Neural cell (in vitro differentiated cells): ENCODE results near the gene ANKIB1. TPM values are rescaled to one million over a fixed set of nuclear protein-coding genes. Genes with fewer than 3 reads are reported as not detected.
"Not testable (repeated sequence)": the region's sequence is repeated elsewhere in the genome, so short reads cannot be mapped to it uniquely, and the experiment has no call there.

ENCODE experiments used
- H2AFZ ChIP-seq: fragments of 200-600, 300-800 bp; sonication (generic), shearing (Covaris generic); 2 replicates; pipeline ENCODE4 v1.6.0; 2014; ENCODE audit warnings: low read depth, mild to moderate bottlenecking, antibody characterized with exemption, low read length, moderate library complexity
- H3F3A ChIP-seq: fragments of 200-600 bp; shearing (Covaris generic); 2 replicates; pipeline ENCODE4 v1.6.1; 2016; ENCODE audit warnings: mild to moderate bottlenecking, moderate library complexity, mixed read lengths, antibody characterized with exemption, low read length; ENCODE audit not compliant: insufficient read depth, poor library complexity, severe bottlenecking
- H3K27ac ChIP-seq: fragments of 200-600, 300-800 bp; sonication (generic), shearing (Covaris generic); 2 replicates; pipeline ENCODE4 v1.5.1; 2014; ENCODE audit warnings: mild to moderate bottlenecking, low read length, moderate library complexity
- H3K27me3 ChIP-seq: fragments of 300-800, 200-600 bp; sonication (generic), shearing (Covaris generic); 2 replicates; pipeline ENCODE4 v1.6.0; 2014; ENCODE audit warnings: mild to moderate bottlenecking, low read depth, low read length, moderate library complexity; ENCODE audit not compliant: insufficient read depth
- H3K36me3 ChIP-seq: fragments of 300-800, 200-600 bp; sonication (generic), shearing (Covaris generic); 2 replicates; pipeline ENCODE4 v1.5.1; 2014; ENCODE audit warnings: mild to moderate bottlenecking, antibody characterized with exemption, low read length, moderate library complexity; ENCODE audit not compliant: insufficient read depth
- H3K4me2 ChIP-seq: fragments of 300-800, 200-600 bp; sonication (generic), shearing (Covaris generic); 2 replicates; pipeline ENCODE4 v1.6.0; 2014; ENCODE audit warnings: mild to moderate bottlenecking, low read length
- H3K4me3 ChIP-seq: fragments of 300-800, 200-600 bp; sonication (generic), shearing (Covaris generic); 2 replicates; pipeline ENCODE4 v1.5.1; 2014; ENCODE audit warnings: mild to moderate bottlenecking, low read length, moderate library complexity
- H3K79me2 ChIP-seq: fragments of 200-600 bp; shearing (Covaris generic); replicated peaks from 2 replicates; pipeline ENCODE4 v1.6.0; 2014; ENCODE audit warnings: mild to moderate bottlenecking, low read length, moderate library complexity; ENCODE audit not compliant: insufficient read depth
- H3K9ac ChIP-seq: fragments of 300-800, 200-600 bp; sonication (generic), shearing (Covaris generic); 2 replicates; pipeline ENCODE4 v1.6.1; 2016; ENCODE audit warnings: mild to moderate bottlenecking, low read length, mixed read lengths
- H3K9me2 ChIP-seq: fragments of 200-600 bp; shearing (Covaris generic); 2 replicates; pipeline ENCODE4 v1.6.1; 2016; ENCODE audit warnings: mild to moderate bottlenecking, low read length, mixed read lengths; ENCODE audit not compliant: insufficient read depth
- H3K9me3 ChIP-seq: fragments of 200-600, 300-800 bp; sonication (generic), shearing (Covaris generic); 2 replicates; pipeline ENCODE4 v1.6.1; 2016; ENCODE audit warnings: mild to moderate bottlenecking, mixed run types, low read length, moderate library complexity, mixed read lengths
- H4K20me1 ChIP-seq: fragments of 200-600 bp; shearing (Covaris generic); 2 replicates; pipeline ENCODE4 v1.6.1; 2016; ENCODE audit warnings: mild to moderate bottlenecking, mixed run types; ENCODE audit not compliant: insufficient read depth
- EP300 ChIP-seq: fragments of 450-650 bp; conservative IDR thresholded peaks from 2 replicates; pipeline ENCODE4 v1.6.1; 2014; ENCODE audit warnings: antibody characterized with exemption, mild to moderate bottlenecking, moderate library complexity; ENCODE audit not compliant: poor library complexity, severe bottlenecking
- EZH2 ChIP-seq: fragments of 200-600, 300-800 bp; shearing (Covaris generic), sonication (generic); IDR thresholded peaks from 2 replicates; pipeline ENCODE4 v1.6.1; 2014; ENCODE audit warnings: antibody characterized with exemption, low read length, borderline replicate concordance, mild to moderate bottlenecking; ENCODE audit not compliant: insufficient read depth, poor library complexity, severe bottlenecking
- MXI1 ChIP-seq: fragments of 450-650 bp; conservative IDR thresholded peaks from 2 replicates; pipeline ENCODE4 v1.6.1; 2014; ENCODE audit warnings: antibody characterized with exemption, mild to moderate bottlenecking; ENCODE audit not compliant: poor library complexity, severe bottlenecking
- POLR2AphosphoS5 ChIP-seq: IDR thresholded peaks from 2 replicates; pipeline ENCODE4 v1.6.1; 2012
- RAD21 ChIP-seq: fragments of 450-650 bp; conservative IDR thresholded peaks from 2 replicates; pipeline ENCODE4 v1.6.1; 2014; ENCODE audit warnings: antibody characterized with exemption, mild to moderate bottlenecking, moderate library complexity
- SMC3 ChIP-seq: fragments of 450-650 bp; conservative IDR thresholded peaks from 2 replicates; pipeline ENCODE4 v1.6.1; 2014; ENCODE audit warnings: antibody characterized with exemption, mild to moderate bottlenecking, moderate library complexity; ENCODE audit not compliant: poor library complexity
- TAF1 ChIP-seq: IDR thresholded peaks from 2 replicates; pipeline ENCODE4 v1.6.1; 2012; ENCODE audit warnings: low read depth
- polyA plus RNA-seq: library from polyadenylated mRNA; depleted of rRNA; stranded (reverse); fragments of >200 nt; gene quantifications from 2 replicates; pipeline ENCODE4 v1.2.3, GENCODE V29; 2014
- TF ChIP-seq, protein P1 (sequence below): fragments of 450-650 bp; IDR thresholded peaks from 2 replicates; pipeline ENCODE4 v1.5.1; 2014; ENCODE audit warnings: antibody characterized with exemption, mild to moderate bottlenecking, moderate library complexity; ENCODE audit not compliant: poor library complexity, severe bottlenecking
- TF ChIP-seq, protein P2 (sequence below): IDR thresholded peaks from 2 replicates; pipeline ENCODE4 v1.6.1; 2012; ENCODE audit warnings: borderline replicate concordance

ANKIB1 gene
- polyA plus RNA-seq, 1 donor from 2014 or later: 83.0 TPM

DNA sequence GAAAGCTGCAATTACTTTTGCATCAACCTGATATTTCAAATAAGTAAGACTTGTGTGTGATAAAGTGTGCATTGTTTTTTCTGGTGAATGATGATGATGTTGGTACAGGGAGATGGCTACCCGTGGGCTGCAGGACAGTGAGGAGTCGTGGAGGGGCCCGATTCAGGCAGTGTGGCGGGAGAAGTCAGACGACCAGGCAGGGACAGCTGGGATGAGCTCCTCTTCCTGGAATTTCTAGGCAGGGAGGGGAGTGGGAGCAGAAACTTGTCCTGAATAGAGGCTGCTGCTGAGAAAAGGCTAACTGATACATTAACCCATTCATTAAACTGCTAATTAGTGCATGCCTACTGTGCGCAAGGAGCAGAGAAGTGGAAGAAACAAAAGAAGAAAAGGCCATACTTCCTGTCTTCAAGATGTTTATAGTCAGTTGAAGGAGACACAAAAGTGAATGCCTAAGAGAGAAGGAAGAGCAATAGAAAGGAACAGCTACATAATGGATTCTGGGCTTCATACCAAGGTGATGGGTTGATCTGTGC, 192.2 kb downstream of the ANKIB1 start:
- Histone ChIP-seq H4K20me1 (no peaks in the 10 kb centered on the region), H2AFZ (no peak overlapping the region), H3K27ac (no peak overlapping the region), H3K9ac (no peak overlapping the region), H3F3A (no peaks in the 10 kb centered on the region), H3K27me3 (no peaks in the 10 kb centered on the region), H3K79me2 (no peaks in the 10 kb centered on the region), H3K9me3 (no peaks in the 10 kb centered on the region), H3K4me2 (no peak overlapping the region), H3K9me2 (no peaks in the 10 kb centered on the region), H3K4me3 (no peak overlapping the region), H3K36me3 (no peaks in the 10 kb centered on the region)
- TF ChIP-seq SMC3: no peak
- TF ChIP-seq MXI1: no peak
- no peak for TF ChIP-seq POLR2AphosphoS5
- TF ChIP-seq EZH2: no peak
- TF ChIP-seq TAF1: no peak
- TF ChIP-seq, protein P1, sequence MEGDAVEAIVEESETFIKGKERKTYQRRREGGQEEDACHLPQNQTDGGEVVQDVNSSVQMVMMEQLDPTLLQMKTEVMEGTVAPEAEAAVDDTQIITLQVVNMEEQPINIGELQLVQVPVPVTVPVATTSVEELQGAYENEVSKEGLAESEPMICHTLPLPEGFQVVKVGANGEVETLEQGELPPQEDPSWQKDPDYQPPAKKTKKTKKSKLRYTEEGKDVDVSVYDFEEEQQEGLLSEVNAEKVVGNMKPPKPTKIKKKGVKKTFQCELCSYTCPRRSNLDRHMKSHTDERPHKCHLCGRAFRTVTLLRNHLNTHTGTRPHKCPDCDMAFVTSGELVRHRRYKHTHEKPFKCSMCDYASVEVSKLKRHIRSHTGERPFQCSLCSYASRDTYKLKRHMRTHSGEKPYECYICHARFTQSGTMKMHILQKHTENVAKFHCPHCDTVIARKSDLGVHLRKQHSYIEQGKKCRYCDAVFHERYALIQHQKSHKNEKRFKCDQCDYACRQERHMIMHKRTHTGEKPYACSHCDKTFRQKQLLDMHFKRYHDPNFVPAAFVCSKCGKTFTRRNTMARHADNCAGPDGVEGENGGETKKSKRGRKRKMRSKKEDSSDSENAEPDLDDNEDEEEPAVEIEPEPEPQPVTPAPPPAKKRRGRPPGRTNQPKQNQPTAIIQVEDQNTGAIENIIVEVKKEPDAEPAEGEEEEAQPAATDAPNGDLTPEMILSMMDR: no peak
- no peak for TF ChIP-seq EP300
- no peak for TF ChIP-seq RAD21
- TF ChIP-seq, protein P2, sequence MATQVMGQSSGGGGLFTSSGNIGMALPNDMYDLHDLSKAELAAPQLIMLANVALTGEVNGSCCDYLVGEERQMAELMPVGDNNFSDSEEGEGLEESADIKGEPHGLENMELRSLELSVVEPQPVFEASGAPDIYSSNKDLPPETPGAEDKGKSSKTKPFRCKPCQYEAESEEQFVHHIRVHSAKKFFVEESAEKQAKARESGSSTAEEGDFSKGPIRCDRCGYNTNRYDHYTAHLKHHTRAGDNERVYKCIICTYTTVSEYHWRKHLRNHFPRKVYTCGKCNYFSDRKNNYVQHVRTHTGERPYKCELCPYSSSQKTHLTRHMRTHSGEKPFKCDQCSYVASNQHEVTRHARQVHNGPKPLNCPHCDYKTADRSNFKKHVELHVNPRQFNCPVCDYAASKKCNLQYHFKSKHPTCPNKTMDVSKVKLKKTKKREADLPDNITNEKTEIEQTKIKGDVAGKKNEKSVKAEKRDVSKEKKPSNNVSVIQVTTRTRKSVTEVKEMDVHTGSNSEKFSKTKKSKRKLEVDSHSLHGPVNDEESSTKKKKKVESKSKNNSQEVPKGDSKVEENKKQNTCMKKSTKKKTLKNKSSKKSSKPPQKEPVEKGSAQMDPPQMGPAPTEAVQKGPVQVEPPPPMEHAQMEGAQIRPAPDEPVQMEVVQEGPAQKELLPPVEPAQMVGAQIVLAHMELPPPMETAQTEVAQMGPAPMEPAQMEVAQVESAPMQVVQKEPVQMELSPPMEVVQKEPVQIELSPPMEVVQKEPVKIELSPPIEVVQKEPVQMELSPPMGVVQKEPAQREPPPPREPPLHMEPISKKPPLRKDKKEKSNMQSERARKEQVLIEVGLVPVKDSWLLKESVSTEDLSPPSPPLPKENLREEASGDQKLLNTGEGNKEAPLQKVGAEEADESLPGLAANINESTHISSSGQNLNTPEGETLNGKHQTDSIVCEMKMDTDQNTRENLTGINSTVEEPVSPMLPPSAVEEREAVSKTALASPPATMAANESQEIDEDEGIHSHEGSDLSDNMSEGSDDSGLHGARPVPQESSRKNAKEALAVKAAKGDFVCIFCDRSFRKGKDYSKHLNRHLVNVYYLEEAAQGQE: no peak

DNA sequence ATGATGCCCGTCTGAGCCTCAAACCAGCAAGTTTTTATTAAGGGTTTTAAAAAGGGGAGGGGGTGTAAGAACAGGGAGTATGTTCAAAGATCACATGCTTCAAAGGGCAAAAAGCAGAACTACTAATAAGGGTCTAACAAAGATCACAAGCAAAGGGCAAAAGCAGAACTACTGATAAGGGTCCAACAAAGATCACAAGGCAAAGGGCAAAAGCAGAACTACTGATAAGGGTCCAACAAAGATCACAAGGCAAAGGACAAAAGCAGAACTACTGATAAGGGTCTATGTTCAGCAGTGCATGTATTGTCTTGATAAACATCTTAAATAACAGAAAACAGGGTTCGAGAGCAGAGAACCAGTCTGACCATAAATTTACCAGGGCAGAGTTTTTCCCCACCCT, 196.9 kb downstream of the ANKIB1 start:
- not testable (repeated sequence) for H3F3A ChIP-seq, H3K79me2 ChIP-seq, H3K9me3 ChIP-seq, H3K36me3 ChIP-seq, H3K4me2 ChIP-seq, H3K27ac ChIP-seq, H3K27me3 ChIP-seq, H3K9ac ChIP-seq, H4K20me1 ChIP-seq, H2AFZ ChIP-seq, H3K9me2 ChIP-seq, H3K4me3 ChIP-seq

DNA sequence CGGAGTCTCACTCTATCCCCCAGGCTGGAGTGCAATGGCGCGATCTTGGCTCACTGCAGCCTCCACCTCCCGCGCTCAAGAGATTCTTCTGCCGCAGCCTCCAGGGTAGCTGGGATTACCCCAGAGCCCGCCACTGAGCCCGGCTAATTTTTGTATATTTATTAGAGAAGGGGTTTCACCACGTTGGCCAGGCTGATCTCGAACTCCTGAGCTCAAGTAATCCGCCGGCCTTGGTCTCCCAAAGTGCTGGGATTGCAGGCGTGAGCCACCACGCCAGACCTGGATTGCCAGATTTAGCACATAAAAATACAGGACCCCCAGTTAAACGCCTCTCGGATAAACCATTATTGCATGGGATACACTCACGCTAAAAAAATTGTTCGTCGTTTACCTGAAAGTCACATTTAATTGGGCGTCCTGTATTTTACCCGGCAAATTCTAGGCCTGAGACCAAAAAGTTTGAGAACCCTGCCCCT, 201.1 kb downstream of the ANKIB1 start:
- peak overlapping the region; percentile 84 for H3K27ac ChIP-seq
- H3K4me2 ChIP-seq: no peak overlapping the region
- peak overlapping the region; percentile 95 for H3K9ac ChIP-seq

More for the DNA sequence above, 201.1 kb downstream of the ANKIB1 start:
- Histone ChIP-seq H4K20me1 (no peaks in the 10 kb centered on the region), H3F3A (peaks cover 2% of the 10 kb centered on the region), H3K36me3 (peaks cover 4% of the 10 kb centered on the region), H3K4me3 (peak overlapping the region; percentile 98), H3K9me3 (no peaks in the 10 kb centered on the region), H3K9me2 (no peaks in the 10 kb centered on the region), H3K27me3 (no peaks in the 10 kb centered on the region), H2AFZ (no peak overlapping the region), H3K79me2 (peaks cover 5% of the 10 kb centered on the region)
- TF ChIP-seq EZH2: no peak
- TF ChIP-seq MXI1: no peak
- TF ChIP-seq, protein P1: peak; percentile 97
- no peak for TF ChIP-seq EP300
- TF ChIP-seq SMC3: peak; percentile 83
- no peak for TF ChIP-seq POLR2AphosphoS5
- no peak for TF ChIP-seq TAF1
- peak; percentile 92 for TF ChIP-seq RAD21
- TF ChIP-seq, protein P2: no peak
